Measurements from ENCODE around the gene TBC1D1.

GRCh38 chr4:37890801-37891259 lies at the start of gene TBC1D1:
- no peak for TF ChIP-seq POLR2AphosphoS5 (IDR thresholded peaks at IDR 0.05)
- TF ChIP-seq POLR2A (IDR thresholded peaks at IDR 0.05), result no peak
- TF ChIP-seq, protein P1, sequence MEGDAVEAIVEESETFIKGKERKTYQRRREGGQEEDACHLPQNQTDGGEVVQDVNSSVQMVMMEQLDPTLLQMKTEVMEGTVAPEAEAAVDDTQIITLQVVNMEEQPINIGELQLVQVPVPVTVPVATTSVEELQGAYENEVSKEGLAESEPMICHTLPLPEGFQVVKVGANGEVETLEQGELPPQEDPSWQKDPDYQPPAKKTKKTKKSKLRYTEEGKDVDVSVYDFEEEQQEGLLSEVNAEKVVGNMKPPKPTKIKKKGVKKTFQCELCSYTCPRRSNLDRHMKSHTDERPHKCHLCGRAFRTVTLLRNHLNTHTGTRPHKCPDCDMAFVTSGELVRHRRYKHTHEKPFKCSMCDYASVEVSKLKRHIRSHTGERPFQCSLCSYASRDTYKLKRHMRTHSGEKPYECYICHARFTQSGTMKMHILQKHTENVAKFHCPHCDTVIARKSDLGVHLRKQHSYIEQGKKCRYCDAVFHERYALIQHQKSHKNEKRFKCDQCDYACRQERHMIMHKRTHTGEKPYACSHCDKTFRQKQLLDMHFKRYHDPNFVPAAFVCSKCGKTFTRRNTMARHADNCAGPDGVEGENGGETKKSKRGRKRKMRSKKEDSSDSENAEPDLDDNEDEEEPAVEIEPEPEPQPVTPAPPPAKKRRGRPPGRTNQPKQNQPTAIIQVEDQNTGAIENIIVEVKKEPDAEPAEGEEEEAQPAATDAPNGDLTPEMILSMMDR (IDR thresholded peaks at IDR 0.05), result no peak
- no peak for TF ChIP-seq EP300 (IDR thresholded peaks at IDR 0.05; ENCODE audit: low read depth)

Data from transverse colon (tissue), 4 donors.